22Rv1 (cell line): ENCODE data around the gene SDHB.

Experiments used
- H3K27ac ChIP-seq: fragments of 450-650 bp; 2 replicates; pipeline ENCODE4 v1.5.1; 2017
- CTCF ChIP-seq: fragments of 450-650 bp; IDR thresholded peaks from 2 replicates; pipeline ENCODE4 v1.5.1; 2017; ENCODE audit warnings: mild to moderate bottlenecking
- ZFX ChIP-seq: fragments of 450-650 bp; IDR thresholded peaks from 2 replicates; pipeline ENCODE4 v1.6.1; 2017; ENCODE audit warnings: antibody characterized with exemption, borderline replicate concordance

SDHB gene

DNA sequence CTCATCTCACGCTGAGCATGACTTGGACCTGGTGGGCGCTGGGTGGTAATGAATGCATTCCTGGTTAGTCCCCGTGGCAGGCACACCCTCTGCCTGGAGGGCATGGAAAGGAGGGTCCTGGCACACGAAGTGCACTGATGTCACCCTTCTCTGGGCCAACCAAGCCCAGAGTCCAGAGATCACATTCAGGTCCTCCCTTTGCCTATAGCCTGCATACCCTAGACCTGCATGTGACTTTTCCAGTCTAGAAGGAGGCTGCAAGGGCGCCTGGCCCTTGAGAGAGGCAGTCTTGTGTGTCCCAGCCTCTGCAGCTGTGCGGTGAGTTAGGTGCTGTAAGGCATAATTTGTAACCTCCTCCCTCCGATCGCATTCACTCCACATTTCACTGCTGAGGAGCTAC lies 43.3 kb upstream of the SDHB start:
- peak overlapping the region; percentile 56 for H3K27ac ChIP-seq
- no peak for TF ChIP-seq ZFX
- no peak for TF ChIP-seq CTCF

DNA sequence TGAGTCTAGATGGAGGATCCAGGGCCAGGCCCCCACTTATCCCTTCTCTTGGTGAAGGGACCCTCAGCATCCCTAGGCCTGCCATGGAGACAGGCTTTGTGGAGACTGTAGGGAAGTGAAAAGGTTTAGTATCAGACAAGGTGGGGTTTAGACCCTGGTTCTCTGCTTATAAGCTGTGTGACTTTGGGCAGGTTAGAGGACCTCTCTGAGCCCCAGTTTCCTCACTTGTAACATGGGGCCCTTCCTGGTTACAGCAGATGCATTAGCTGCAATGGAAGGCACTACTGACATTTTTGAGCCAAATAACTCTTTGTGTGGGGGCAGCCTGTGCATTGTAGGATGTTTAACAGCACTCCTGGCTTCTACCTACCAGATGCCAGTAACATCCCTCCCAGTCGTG lies 42.8 kb upstream of the SDHB start:
- H3K27ac ChIP-seq: no peak overlapping the region
- no peak for TF ChIP-seq CTCF
- no peak for TF ChIP-seq ZFX

DNA sequence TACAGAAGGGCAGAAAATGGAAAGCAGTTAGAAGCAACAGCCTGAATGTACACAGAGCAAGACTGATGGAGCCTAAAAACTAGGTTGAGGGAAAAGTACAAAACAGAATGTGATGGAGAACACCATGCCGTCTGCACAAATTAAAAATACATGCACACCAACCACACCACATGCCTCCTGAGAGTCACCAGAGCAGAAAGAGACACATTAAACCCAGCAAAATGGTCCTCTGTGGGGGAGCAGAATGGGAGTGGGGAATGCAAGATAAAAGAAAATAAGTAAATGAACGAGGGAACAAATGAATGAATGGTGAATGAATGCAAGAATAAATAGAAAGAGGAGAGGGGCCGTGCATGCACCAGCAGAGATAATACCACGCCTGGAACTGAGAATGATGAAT lies 41.3 kb upstream of the SDHB start:
- TF ChIP-seq ZFX (no peak), CTCF (no peak)
- H3K27ac ChIP-seq: no peak overlapping the region

- no peak overlapping the region for H3K27ac ChIP-seq
- no peak for TF ChIP-seq CTCF
- no peak for TF ChIP-seq ZFX
Observed at GRCh38 chr1:17094664-17095063, 40.8 kb upstream of the SDHB start.

GRCh38 chr1:17093822-17094393 lies 40.1 kb upstream of the SDHB start:
- no peak overlapping the region for H3K27ac ChIP-seq
- no peak for TF ChIP-seq CTCF

GRCh38 chr1:17091252-17091651 lies 37.4 kb upstream of the SDHB start:
- TF ChIP-seq CTCF: no peak
- no peak for TF ChIP-seq ZFX
- H3K27ac ChIP-seq: no peak overlapping the region

GRCh38 chr1:17089506-17089905 lies 35.7 kb upstream of the SDHB start:
- H3K27ac ChIP-seq: no peak overlapping the region
- no peak for TF ChIP-seq ZFX
- TF ChIP-seq CTCF: no peak
